Measurements from ENCODE around the gene GMEB2.

Gene GMEB2

DNA sequence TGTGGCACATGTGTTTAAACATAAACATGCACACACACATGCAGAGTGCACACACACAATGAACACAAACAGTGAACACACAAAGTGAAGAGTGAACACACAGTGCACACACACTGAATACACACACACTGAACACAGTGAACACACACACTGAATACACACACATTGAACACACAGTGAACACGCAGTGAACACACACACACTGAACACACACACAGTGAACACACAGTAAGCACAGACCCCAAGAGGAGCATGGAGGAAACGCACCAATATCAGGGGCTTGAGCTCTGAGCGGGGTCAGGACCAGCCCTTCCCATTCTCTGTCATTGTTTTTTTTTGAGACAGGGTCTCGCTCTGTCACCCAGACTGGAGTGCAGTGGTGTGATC, 35.8 kb downstream of the GMEB2 start:
- H2BK5ac ChIP-seq (ENCODE audit: low read length) = no peak overlapping the region
- no peak overlapping the region for H2AFZ ChIP-seq (ENCODE audit: low read length)
- no peaks in the 10 kb centered on the region for H3K9me3 ChIP-seq (replicated peaks in 1 of 2; ENCODE audit: control insufficient read depth in 2 of 2, insufficient read depth in 1 of 2, low read depth in 1 of 2, low read length in 2 of 2)
- DNase-seq (ENCODE audit: low spot score) = no peak
- H3K36me3 ChIP-seq (replicated peaks in 1 of 2; ENCODE audit: control insufficient read depth in 2 of 2, insufficient read depth in 2 of 2, low read length in 2 of 2) = peaks cover 22 to 76% of the 10 kb centered on the region in 2 donors
- peak overlapping the region; percentile 17 for H3K9ac ChIP-seq (ENCODE audit: low read depth, low read length, poor library complexity)
- no peak overlapping the region for H2BK120ac ChIP-seq (ENCODE audit: low read depth, low read length)
- no peak overlapping the region for H2BK15ac ChIP-seq (ENCODE audit: low read length)
- no peak overlapping the region for H4K8ac ChIP-seq (ENCODE audit: low read depth, low read length)
- no peak overlapping the region for H3K18ac ChIP-seq (ENCODE audit: low read length)
- no CpG with 5 or more reads among the region's 4 CpGs for WGBS, 2 donors (ENCODE audit: extremely low coverage in 2 of 2, insufficient read length in 2 of 2, insufficient replicate concordance in 1 of 2)
- H3K4ac ChIP-seq (ENCODE audit: low read length) = no peak overlapping the region
- H4K91ac ChIP-seq (ENCODE audit: low read depth, low read length, poor library complexity) = no peak overlapping the region
- no peak overlapping the region for H2AK5ac ChIP-seq (ENCODE audit: low read depth, low read length)
- no peak overlapping the region for H3K4me3 ChIP-seq (ENCODE audit: low read length in 2 of 2)
- peaks cover 0 to 7% of the 10 kb centered on the region in 2 donors for H3K4me1 ChIP-seq (ENCODE audit: control insufficient read depth in 2 of 2, insufficient read depth in 1 of 2, low read depth in 1 of 2, low read length in 2 of 2)
- H3K27me3 ChIP-seq (ENCODE audit: control insufficient read depth in 3 of 3, insufficient read depth in 3 of 3, low read depth in 1 of 3, low read length in 3 of 3) = no peaks in the 10 kb centered on the region
- no peak overlapping the region for H3K4me2 ChIP-seq (ENCODE audit: insufficient read depth, low read length, poor library complexity, severe bottlenecking)
- no peak overlapping the region for H3K27ac ChIP-seq (replicated peaks; ENCODE audit: low read length)
- H2BK12ac ChIP-seq (ENCODE audit: low read length) = no peak overlapping the region
- H3K14ac ChIP-seq (ENCODE audit: low read length) = no peak overlapping the region
- peaks cover 2% of the 10 kb centered on the region for H3K79me1 ChIP-seq (ENCODE audit: low read depth, low read length)
- no peak overlapping the region for H3K23ac ChIP-seq (ENCODE audit: low read depth, low read length, poor library complexity)

DNA sequence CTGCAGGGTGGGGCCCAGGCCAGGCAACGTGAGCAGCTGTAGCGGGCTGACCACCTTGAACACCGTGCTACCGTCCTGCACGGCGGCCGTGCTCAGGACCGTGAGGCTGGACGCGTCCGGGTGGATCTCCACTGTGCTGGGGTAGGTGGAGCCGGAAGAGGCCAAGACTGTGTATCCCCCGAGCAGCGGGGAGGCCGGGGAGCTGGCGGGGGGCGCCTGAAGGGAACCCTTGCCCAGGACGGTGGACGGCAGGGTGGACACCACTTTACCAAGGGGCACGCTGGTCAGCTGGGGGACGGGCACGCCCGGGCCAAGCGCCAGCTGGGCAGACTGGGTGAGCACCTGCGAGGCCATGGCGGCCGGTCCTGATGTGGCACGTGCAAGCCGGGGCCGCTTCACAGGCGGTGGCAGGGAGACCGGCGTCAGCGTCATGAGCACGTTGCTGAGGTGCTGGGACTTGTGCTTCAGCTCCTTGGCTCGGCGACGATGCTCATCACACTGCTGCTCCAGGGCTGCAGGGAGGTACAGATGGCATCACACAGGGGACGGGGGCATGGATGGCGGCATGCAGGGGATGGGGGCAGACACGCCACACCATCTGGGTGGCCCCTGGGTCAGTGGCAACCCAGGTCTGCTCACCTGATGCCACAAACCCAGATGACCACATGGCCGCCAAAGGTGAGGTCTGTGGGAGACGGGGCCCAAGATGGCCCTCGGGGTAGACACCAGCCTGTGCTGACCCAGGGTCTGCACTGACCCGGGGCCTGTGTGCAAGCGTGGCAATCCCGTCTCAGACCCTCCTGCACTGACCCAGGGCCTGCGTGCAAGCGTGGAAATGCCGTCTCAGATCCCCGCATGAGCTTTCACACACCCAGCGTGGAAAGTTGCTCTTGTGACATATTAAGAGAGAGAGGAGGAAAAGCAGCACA, 36.4 kb downstream of the GMEB2 start:
- no peak for DNase-seq (ENCODE audit: low spot score)
- Histone ChIP-seq H3K4me3 (ENCODE audit: low read length in 2 of 2) (no peak overlapping the region), H2AK5ac (ENCODE audit: low read depth, low read length) (no peak overlapping the region), H2BK12ac (ENCODE audit: low read length) (no peak overlapping the region), H3K4me1 (ENCODE audit: control insufficient read depth in 2 of 2, insufficient read depth in 1 of 2, low read depth in 1 of 2, low read length in 2 of 2) (peaks cover 0 to 7% of the 10 kb centered on the region in 2 donors), H4K91ac (ENCODE audit: low read depth, low read length, poor library complexity) (no peak overlapping the region), H3K9ac (ENCODE audit: low read depth, low read length, poor library complexity) (peak overlapping the region; percentile 60), H3K27me3 (ENCODE audit: control insufficient read depth in 3 of 3, insufficient read depth in 3 of 3, low read depth in 1 of 3, low read length in 3 of 3) (no peaks in the 10 kb centered on the region), H3K27ac (replicated peaks; ENCODE audit: low read length) (no peak overlapping the region), H4K8ac (ENCODE audit: low read depth, low read length) (no peak overlapping the region), H3K4ac (ENCODE audit: low read length) (no peak overlapping the region), H3K79me1 (ENCODE audit: low read depth, low read length) (peaks cover 2% of the 10 kb centered on the region), H3K14ac (ENCODE audit: low read length) (peak overlapping the region; percentile 8), H3K9me3 (replicated peaks in 1 of 2; ENCODE audit: control insufficient read depth in 2 of 2, insufficient read depth in 1 of 2, low read depth in 1 of 2, low read length in 2 of 2) (no peaks in the 10 kb centered on the region), H2AFZ (ENCODE audit: low read length) (no peak overlapping the region), H3K18ac (ENCODE audit: low read length) (no peak overlapping the region), H2BK5ac (ENCODE audit: low read length) (peak overlapping the region; percentile 24), H3K36me3 (replicated peaks in 1 of 2; ENCODE audit: control insufficient read depth in 2 of 2, insufficient read depth in 2 of 2, low read length in 2 of 2) (peaks cover 21 to 70% of the 10 kb centered on the region in 2 donors), H2BK15ac (ENCODE audit: low read length) (no peak overlapping the region), H3K23ac (ENCODE audit: low read depth, low read length, poor library complexity) (peak overlapping the region; percentile 80), H3K4me2 (ENCODE audit: insufficient read depth, low read length, poor library complexity, severe bottlenecking) (no peak overlapping the region), H2BK120ac (ENCODE audit: low read depth, low read length) (no peak overlapping the region)
- WGBS, 2 donors (ENCODE audit: extremely low coverage in 2 of 2, insufficient read length in 2 of 2, insufficient replicate concordance in 1 of 2) = no CpG with 5 or more reads among the region's 52 CpGs

DNA sequence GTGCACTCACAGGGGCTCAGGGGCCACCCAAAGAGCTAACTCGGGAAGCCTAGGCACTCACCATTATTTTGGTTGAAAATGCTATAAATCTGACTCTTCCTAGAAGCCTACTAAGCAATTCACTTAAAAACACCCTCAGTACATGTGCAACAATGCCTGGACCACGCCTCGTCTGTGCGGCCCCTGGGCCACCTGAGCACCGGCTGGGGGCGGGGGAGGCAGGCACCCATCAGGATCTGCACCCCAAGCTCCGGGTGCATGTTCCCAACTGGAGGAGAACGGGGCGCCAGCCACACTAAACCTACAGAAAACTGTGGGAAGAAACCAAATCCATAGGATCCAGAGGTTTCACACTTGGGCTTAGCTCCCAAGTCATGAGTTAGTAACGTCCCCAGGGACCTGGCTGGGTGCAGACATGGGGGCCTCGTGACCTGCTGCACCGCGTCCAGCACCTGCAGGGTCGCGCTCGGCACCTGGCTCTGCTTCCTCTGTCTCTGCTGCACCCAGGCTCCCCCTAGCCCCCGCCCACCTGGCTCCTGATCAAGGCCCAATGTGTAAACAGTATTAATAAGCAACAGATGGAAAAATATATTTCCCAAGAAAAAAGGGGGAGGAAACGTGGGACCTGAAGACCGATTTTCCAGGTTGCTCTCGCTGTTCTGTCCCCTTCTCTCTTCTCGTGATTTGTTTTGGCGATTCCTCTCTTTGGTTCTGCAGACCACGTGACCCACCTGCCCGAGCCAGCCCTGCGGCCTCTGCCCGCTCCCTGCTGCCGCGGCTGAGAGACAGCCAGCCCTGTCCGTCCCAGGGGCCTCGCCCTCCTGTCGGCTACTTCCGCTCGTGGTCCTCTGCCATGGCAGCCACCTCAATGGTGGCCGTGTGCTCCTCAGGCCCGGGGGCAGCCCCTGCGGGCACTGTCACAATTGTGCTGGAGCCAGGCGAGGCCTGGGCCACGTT, 37.4 kb downstream of the GMEB2 start:
- no CpG with 5 or more reads among the region's 38 CpGs for WGBS, 2 donors (ENCODE audit: extremely low coverage in 2 of 2, insufficient read length in 2 of 2, insufficient replicate concordance in 1 of 2)
- H4K8ac ChIP-seq (ENCODE audit: low read depth, low read length) = no peak overlapping the region
- peak overlapping the region; percentile 66 for H2BK5ac ChIP-seq (ENCODE audit: low read length)
- H3K23ac ChIP-seq (ENCODE audit: low read depth, low read length, poor library complexity) = peak overlapping the region; percentile 80
- H2BK12ac ChIP-seq (ENCODE audit: low read length) = no peak overlapping the region
- no peak overlapping the region for H2AFZ ChIP-seq (ENCODE audit: low read length)
- peak overlapping the region; percentile 21 for H3K9ac ChIP-seq (ENCODE audit: low read depth, low read length, poor library complexity)
- H3K4me2 ChIP-seq (ENCODE audit: insufficient read depth, low read length, poor library complexity, severe bottlenecking) = no peak overlapping the region
- H3K36me3 ChIP-seq (replicated peaks in 1 of 2; ENCODE audit: control insufficient read depth in 2 of 2, insufficient read depth in 2 of 2, low read length in 2 of 2) = peaks cover 18 to 67% of the 10 kb centered on the region in 2 donors
- no peak overlapping the region for H2BK120ac ChIP-seq (ENCODE audit: low read depth, low read length)
- H3K27ac ChIP-seq (replicated peaks; ENCODE audit: low read length) = no peak overlapping the region
- no peak overlapping the region for H3K4me3 ChIP-seq (ENCODE audit: low read length in 2 of 2)
- no peaks in the 10 kb centered on the region for H3K27me3 ChIP-seq (ENCODE audit: control insufficient read depth in 3 of 3, insufficient read depth in 3 of 3, low read depth in 1 of 3, low read length in 3 of 3)
- no peak overlapping the region for H2AK5ac ChIP-seq (ENCODE audit: low read depth, low read length)
- H3K9me3 ChIP-seq (replicated peaks in 1 of 2; ENCODE audit: control insufficient read depth in 2 of 2, insufficient read depth in 1 of 2, low read depth in 1 of 2, low read length in 2 of 2) = no peaks in the 10 kb centered on the region
- peaks cover 2% of the 10 kb centered on the region for H3K79me1 ChIP-seq (ENCODE audit: low read depth, low read length)
- DNase-seq (ENCODE audit: low spot score) = no peak
- peak overlapping the region; percentile 17 for H3K14ac ChIP-seq (ENCODE audit: low read length)
- no peak overlapping the region for H3K4ac ChIP-seq (ENCODE audit: low read length)
- H3K18ac ChIP-seq (ENCODE audit: low read length) = no peak overlapping the region
- H3K4me1 ChIP-seq (ENCODE audit: control insufficient read depth in 2 of 2, insufficient read depth in 1 of 2, low read depth in 1 of 2, low read length in 2 of 2) = peaks cover 0 to 7% of the 10 kb centered on the region in 2 donors
- no peak overlapping the region for H2BK15ac ChIP-seq (ENCODE audit: low read length)
- H4K91ac ChIP-seq (ENCODE audit: low read depth, low read length, poor library complexity) = no peak overlapping the region

All from neuronal stem cell (in vitro differentiated cells).